Measurements from ENCODE around the gene RIMS1. TPM values are rescaled to one million over a fixed set of nuclear protein-coding genes. Genes with fewer than 3 reads are reported as not detected.

Gene RIMS1
- total RNA-seq, 1 experiment from 2014 or later: not detected

GRCh38 chr6:72040111-72040510 is 153.8 kb downstream of the RIMS1 start:
- DNase-seq: no peak
- H3K27ac ChIP-seq (ENCODE audit: low read length): no peak overlapping the region

GRCh38 chr6:72042088-72042487 is 155.7 kb downstream of the RIMS1 start:
- Histone ChIP-seq H3K4me3 (ENCODE audit: low read length) (no peak overlapping the region), H3K4me1 (ENCODE audit: low read length) (no peaks in the 10 kb centered on the region), H3K9me3 (ENCODE audit: low read length) (no peaks in the 10 kb centered on the region), H3K9me2 (replicated peaks; ENCODE audit: insufficient read depth, low read length) (no peaks in the 10 kb centered on the region), H2AFZ (ENCODE audit: low read length) (no peak overlapping the region), H3K79me2 (ENCODE audit: low read length) (no peaks in the 10 kb centered on the region), H3K36me3 (ENCODE audit: insufficient read depth, low read length) (no peaks in the 10 kb centered on the region), H4K20me1 (ENCODE audit: insufficient read depth, low read depth, low read length) (no peaks in the 10 kb centered on the region), H3K9ac (ENCODE audit: low read length) (no peak overlapping the region), H3K27me3 (ENCODE audit: low read length) (no peaks in the 10 kb centered on the region), H3K27ac (ENCODE audit: low read length) (no peak overlapping the region), H3K4me2 (ENCODE audit: low read depth, low read length, poor library complexity, severe bottlenecking) (no peak overlapping the region)
- DNase-seq: no peak

More at GRCh38 chr6:72040111-72040510, 153.8 kb downstream of the RIMS1 start:
- Histone ChIP-seq H3K36me3 (ENCODE audit: insufficient read depth, low read length) (no peaks in the 10 kb centered on the region), H2AFZ (ENCODE audit: low read length) (no peak overlapping the region), H3K9ac (ENCODE audit: low read length) (no peak overlapping the region), H3K9me2 (replicated peaks; ENCODE audit: insufficient read depth, low read length) (no peaks in the 10 kb centered on the region), H3K4me1 (ENCODE audit: low read length) (no peaks in the 10 kb centered on the region), H3K27me3 (ENCODE audit: low read length) (no peaks in the 10 kb centered on the region), H4K20me1 (ENCODE audit: insufficient read depth, low read depth, low read length) (no peaks in the 10 kb centered on the region), H3K9me3 (ENCODE audit: low read length) (no peaks in the 10 kb centered on the region), H3K4me2 (ENCODE audit: low read depth, low read length, poor library complexity, severe bottlenecking) (no peak overlapping the region), H3K4me3 (ENCODE audit: low read length) (no peak overlapping the region), H3K79me2 (ENCODE audit: low read length) (no peaks in the 10 kb centered on the region)

- no peaks in the 10 kb centered on the region for H3K9me3 ChIP-seq (ENCODE audit: low read length)
- H3K79me2 ChIP-seq (ENCODE audit: low read length): no peaks in the 10 kb centered on the region
- H3K27ac ChIP-seq (ENCODE audit: low read length): no peak overlapping the region
- no peaks in the 10 kb centered on the region for H3K27me3 ChIP-seq (ENCODE audit: low read length)
- H3K9ac ChIP-seq (ENCODE audit: low read length): no peak overlapping the region
- DNase-seq: no peak
- no peaks in the 10 kb centered on the region for H3K36me3 ChIP-seq (ENCODE audit: insufficient read depth, low read length)
- H2AFZ ChIP-seq (ENCODE audit: low read length): no peak overlapping the region
- H3K9me2 ChIP-seq (replicated peaks; ENCODE audit: insufficient read depth, low read length): no peaks in the 10 kb centered on the region
- H3K4me3 ChIP-seq (ENCODE audit: low read length): no peak overlapping the region
- no peak overlapping the region for H3K4me2 ChIP-seq (ENCODE audit: low read depth, low read length, poor library complexity, severe bottlenecking)
- H4K20me1 ChIP-seq (ENCODE audit: insufficient read depth, low read depth, low read length): no peaks in the 10 kb centered on the region
- H3K4me1 ChIP-seq (ENCODE audit: low read length): no peaks in the 10 kb centered on the region
Observed at GRCh38 chr6:72048080-72048479, 161.7 kb downstream of the RIMS1 start.

- DNase-seq: no peak
- Histone ChIP-seq H3K4me1 (ENCODE audit: low read length) (no peaks in the 10 kb centered on the region), H3K4me3 (ENCODE audit: low read length) (no peak overlapping the region), H3K36me3 (ENCODE audit: insufficient read depth, low read length) (no peaks in the 10 kb centered on the region), H3K9me3 (ENCODE audit: low read length) (no peaks in the 10 kb centered on the region), H2AFZ (ENCODE audit: low read length) (no peak overlapping the region), H3K9me2 (replicated peaks; ENCODE audit: insufficient read depth, low read length) (no peaks in the 10 kb centered on the region), H3K79me2 (ENCODE audit: low read length) (no peaks in the 10 kb centered on the region), H3K27ac (ENCODE audit: low read length) (no peak overlapping the region), H3K9ac (ENCODE audit: low read length) (no peak overlapping the region), H3K4me2 (ENCODE audit: low read depth, low read length, poor library complexity, severe bottlenecking) (no peak overlapping the region), H4K20me1 (ENCODE audit: insufficient read depth, low read depth, low read length) (no peaks in the 10 kb centered on the region), H3K27me3 (ENCODE audit: low read length) (no peaks in the 10 kb centered on the region)
Observed at GRCh38 chr6:72049376-72049775, 163.0 kb downstream of the RIMS1 start.

GRCh38 chr6:72061286-72061685 is 174.9 kb downstream of the RIMS1 start:
- Histone ChIP-seq H3K4me2 (ENCODE audit: low read depth, low read length, poor library complexity, severe bottlenecking) (no peak overlapping the region), H2AFZ (ENCODE audit: low read length) (0 out of 2 replicates have a peak overlapping the region, but pooled peaks have one; percentile 14), H3K4me1 (ENCODE audit: low read length) (no peaks in the 10 kb centered on the region), H3K9me2 (replicated peaks; ENCODE audit: insufficient read depth, low read length) (no peaks in the 10 kb centered on the region), H3K9me3 (ENCODE audit: low read length) (no peaks in the 10 kb centered on the region), H3K27ac (ENCODE audit: low read length) (no peak overlapping the region), H3K27me3 (ENCODE audit: low read length) (no peaks in the 10 kb centered on the region), H3K4me3 (ENCODE audit: low read length) (no peak overlapping the region), H3K36me3 (ENCODE audit: insufficient read depth, low read length) (no peaks in the 10 kb centered on the region), H3K9ac (ENCODE audit: low read length) (no peak overlapping the region), H3K79me2 (ENCODE audit: low read length) (no peaks in the 10 kb centered on the region), H4K20me1 (ENCODE audit: insufficient read depth, low read depth, low read length) (no peaks in the 10 kb centered on the region)
- DNase-seq: no peak

- H3K36me3 ChIP-seq (ENCODE audit: insufficient read depth, low read length): no peaks in the 10 kb centered on the region
- no peaks in the 10 kb centered on the region for H3K79me2 ChIP-seq (ENCODE audit: low read length)
- no peaks in the 10 kb centered on the region for H3K4me1 ChIP-seq (ENCODE audit: low read length)
- H3K9ac ChIP-seq (ENCODE audit: low read length): no peak overlapping the region
- no peaks in the 10 kb centered on the region for H3K9me2 ChIP-seq (replicated peaks; ENCODE audit: insufficient read depth, low read length)
- no peak overlapping the region for H2AFZ ChIP-seq (ENCODE audit: low read length)
- no peak overlapping the region for H3K4me3 ChIP-seq (ENCODE audit: low read length)
- DNase-seq: no peak
- H4K20me1 ChIP-seq (ENCODE audit: insufficient read depth, low read depth, low read length): no peaks in the 10 kb centered on the region
- no peaks in the 10 kb centered on the region for H3K27me3 ChIP-seq (ENCODE audit: low read length)
- H3K4me2 ChIP-seq (ENCODE audit: low read depth, low read length, poor library complexity, severe bottlenecking): no peak overlapping the region
- H3K9me3 ChIP-seq (ENCODE audit: low read length): no peaks in the 10 kb centered on the region
- H3K27ac ChIP-seq (ENCODE audit: low read length): no peak overlapping the region
Observed at GRCh38 chr6:72064399-72064975, 178.1 kb downstream of the RIMS1 start.

- Histone ChIP-seq H3K9ac (ENCODE audit: low read length) (no peak overlapping the region), H4K20me1 (ENCODE audit: insufficient read depth, low read depth, low read length) (no peaks in the 10 kb centered on the region), H2AFZ (ENCODE audit: low read length) (no peak overlapping the region)
Observed at GRCh38 chr6:72078096-72078495, 191.7 kb downstream of the RIMS1 start.

GRCh38 chr6:72080260-72080941 is 194.1 kb downstream of the RIMS1 start:
- DNase-seq: no peak
- H3K4me2 ChIP-seq (ENCODE audit: low read depth, low read length, poor library complexity, severe bottlenecking): no peak overlapping the region
- H3K27me3 ChIP-seq (ENCODE audit: low read length): no peaks in the 10 kb centered on the region
- no peaks in the 10 kb centered on the region for H3K9me2 ChIP-seq (replicated peaks; ENCODE audit: insufficient read depth, low read length)
- no peaks in the 10 kb centered on the region for H3K79me2 ChIP-seq (ENCODE audit: low read length)
- no peaks in the 10 kb centered on the region for H3K36me3 ChIP-seq (ENCODE audit: insufficient read depth, low read length)
- H3K27ac ChIP-seq (ENCODE audit: low read length): no peak overlapping the region
- H3K4me1 ChIP-seq (ENCODE audit: low read length): no peaks in the 10 kb centered on the region
- H3K4me3 ChIP-seq (ENCODE audit: low read length): no peak overlapping the region
- no peaks in the 10 kb centered on the region for H4K20me1 ChIP-seq (ENCODE audit: insufficient read depth, low read depth, low read length)
- no peaks in the 10 kb centered on the region for H3K9me3 ChIP-seq (ENCODE audit: low read length)
- H2AFZ ChIP-seq (ENCODE audit: low read length): no peak overlapping the region
- H3K9ac ChIP-seq (ENCODE audit: low read length): no peak overlapping the region

More at GRCh38 chr6:72078096-72078495, 191.7 kb downstream of the RIMS1 start:
- no peak overlapping the region for H3K4me3 ChIP-seq (ENCODE audit: low read length)
- no peaks in the 10 kb centered on the region for H3K9me2 ChIP-seq (replicated peaks; ENCODE audit: insufficient read depth, low read length)
- no peaks in the 10 kb centered on the region for H3K79me2 ChIP-seq (ENCODE audit: low read length)
- H3K27ac ChIP-seq (ENCODE audit: low read length): no peak overlapping the region
- H3K36me3 ChIP-seq (ENCODE audit: insufficient read depth, low read length): no peaks in the 10 kb centered on the region
- no peaks in the 10 kb centered on the region for H3K9me3 ChIP-seq (ENCODE audit: low read length)
- no peaks in the 10 kb centered on the region for H3K27me3 ChIP-seq (ENCODE audit: low read length)
- H3K4me2 ChIP-seq (ENCODE audit: low read depth, low read length, poor library complexity, severe bottlenecking): no peak overlapping the region
- no peaks in the 10 kb centered on the region for H3K4me1 ChIP-seq (ENCODE audit: low read length)
- no peak for DNase-seq
